Measurements from ENCODE around the gene SAP25. TPM values are rescaled to one million over a fixed set of nuclear protein-coding genes. Genes with fewer than 3 reads are reported as not detected.

Gene SAP25
- 2.9 TPM for total RNA-seq

DNA sequence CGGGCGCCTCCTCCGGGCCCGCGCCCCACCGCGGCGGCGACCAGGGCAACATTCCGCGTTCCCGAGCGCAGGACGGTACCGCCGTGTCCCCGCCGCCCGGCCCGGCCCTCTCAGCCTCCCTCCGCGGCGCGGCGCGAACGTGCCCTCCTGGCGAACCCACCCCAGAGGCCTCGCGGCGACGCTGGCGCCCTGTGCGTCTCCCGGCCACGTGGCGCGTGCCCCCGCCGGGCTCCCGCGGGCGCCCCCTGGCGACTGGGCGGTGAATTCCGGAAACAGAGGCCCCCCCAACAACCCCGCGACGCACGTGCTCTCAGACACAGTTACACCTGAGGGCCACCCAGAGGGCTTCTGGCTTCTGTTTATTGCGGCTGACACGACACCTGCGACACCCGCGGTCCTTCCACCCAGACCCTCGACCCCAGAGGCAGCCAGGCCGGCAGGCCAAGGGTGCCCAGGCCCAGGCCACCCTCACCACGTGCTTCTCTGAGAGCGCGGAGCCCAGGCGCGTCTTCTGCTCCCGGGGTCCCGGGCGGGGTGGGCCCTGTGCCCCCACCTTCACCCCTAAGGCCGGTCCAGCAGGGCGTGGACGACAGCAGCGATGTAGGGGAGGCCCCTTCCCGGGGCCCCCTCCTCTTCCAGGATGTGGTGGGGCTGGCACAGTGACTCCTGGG, at the start of gene SAP25:
SAP25 (minus strand) TSS at position 210 of the 671 bp plus-strand sequence; CDS start at position 52, 158 bp downstream.
- Histone ChIP-seq H3K4me1 (peaks cover 18% of the 10 kb centered on the region), H3K27ac (no peak within 1 kb of the TSS), H3K36me3 (peaks cover 0 to 42% of the 10 kb centered on the region in 2 donors), H3K27me3 (no peaks in the 10 kb centered on the region), H3K4me3 (no peak within 1 kb of the TSS), H3K9me3 (no peaks in the 10 kb centered on the region)
- intact Hi-C loops (cut with DNase I) = no loop called here
- TF ChIP-seq POLR2AphosphoS5 (IDR thresholded peaks at IDR 0.05; ENCODE audit: insufficient read depth in 1 of 2, low read depth in 1 of 2) = no peak
- TF ChIP-seq, protein P1, sequence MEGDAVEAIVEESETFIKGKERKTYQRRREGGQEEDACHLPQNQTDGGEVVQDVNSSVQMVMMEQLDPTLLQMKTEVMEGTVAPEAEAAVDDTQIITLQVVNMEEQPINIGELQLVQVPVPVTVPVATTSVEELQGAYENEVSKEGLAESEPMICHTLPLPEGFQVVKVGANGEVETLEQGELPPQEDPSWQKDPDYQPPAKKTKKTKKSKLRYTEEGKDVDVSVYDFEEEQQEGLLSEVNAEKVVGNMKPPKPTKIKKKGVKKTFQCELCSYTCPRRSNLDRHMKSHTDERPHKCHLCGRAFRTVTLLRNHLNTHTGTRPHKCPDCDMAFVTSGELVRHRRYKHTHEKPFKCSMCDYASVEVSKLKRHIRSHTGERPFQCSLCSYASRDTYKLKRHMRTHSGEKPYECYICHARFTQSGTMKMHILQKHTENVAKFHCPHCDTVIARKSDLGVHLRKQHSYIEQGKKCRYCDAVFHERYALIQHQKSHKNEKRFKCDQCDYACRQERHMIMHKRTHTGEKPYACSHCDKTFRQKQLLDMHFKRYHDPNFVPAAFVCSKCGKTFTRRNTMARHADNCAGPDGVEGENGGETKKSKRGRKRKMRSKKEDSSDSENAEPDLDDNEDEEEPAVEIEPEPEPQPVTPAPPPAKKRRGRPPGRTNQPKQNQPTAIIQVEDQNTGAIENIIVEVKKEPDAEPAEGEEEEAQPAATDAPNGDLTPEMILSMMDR (IDR thresholded peaks at IDR 0.05) = no peak
- TF ChIP-seq POLR2A (IDR thresholded peaks at IDR 0.05) = no peak
- DNase-seq (ENCODE audit: extremely low spot score in 2 of 2) = no peak

DNA sequence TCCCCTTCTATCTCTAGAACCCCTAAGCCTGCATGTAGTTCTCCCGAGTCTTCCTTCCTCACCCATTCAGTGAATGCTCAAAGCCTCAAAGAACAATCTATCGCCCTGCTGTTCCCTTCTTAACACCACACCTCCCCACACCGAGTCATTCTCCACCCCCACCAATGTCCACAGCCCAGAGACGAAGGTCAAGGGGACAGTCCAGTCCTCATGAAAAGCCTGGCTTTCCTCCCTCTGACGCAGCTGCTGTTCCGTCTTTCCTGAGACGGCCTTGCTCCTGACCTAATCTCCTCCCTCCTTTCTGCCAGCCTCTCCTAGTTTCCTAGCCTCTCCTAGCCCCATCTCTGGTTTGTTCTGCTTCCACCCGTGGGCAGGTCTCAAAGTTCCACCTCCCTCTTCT, 47.9 kb upstream of the SAP25 start:
- H3K9me3 ChIP-seq = no peaks in the 10 kb centered on the region
- peaks cover 0 to 5% of the 10 kb centered on the region in 2 donors for H3K36me3 ChIP-seq
- H3K4me1 ChIP-seq = peaks cover 8% of the 10 kb centered on the region
- H3K27ac ChIP-seq = no peak overlapping the region
- TF ChIP-seq, protein P1 (IDR thresholded peaks at IDR 0.05) = no peak
- TF ChIP-seq POLR2AphosphoS5 (IDR thresholded peaks at IDR 0.05; ENCODE audit: insufficient read depth in 1 of 2, low read depth in 1 of 2) (no peak), POLR2A (IDR thresholded peaks at IDR 0.05) (no peak)
- DNase-seq (ENCODE audit: extremely low spot score in 2 of 2) = no peak
- no peak overlapping the region for H3K4me3 ChIP-seq
- intact Hi-C loops (cut with DNase I) = no loop called here
- no peaks in the 10 kb centered on the region for H3K27me3 ChIP-seq

DNA sequence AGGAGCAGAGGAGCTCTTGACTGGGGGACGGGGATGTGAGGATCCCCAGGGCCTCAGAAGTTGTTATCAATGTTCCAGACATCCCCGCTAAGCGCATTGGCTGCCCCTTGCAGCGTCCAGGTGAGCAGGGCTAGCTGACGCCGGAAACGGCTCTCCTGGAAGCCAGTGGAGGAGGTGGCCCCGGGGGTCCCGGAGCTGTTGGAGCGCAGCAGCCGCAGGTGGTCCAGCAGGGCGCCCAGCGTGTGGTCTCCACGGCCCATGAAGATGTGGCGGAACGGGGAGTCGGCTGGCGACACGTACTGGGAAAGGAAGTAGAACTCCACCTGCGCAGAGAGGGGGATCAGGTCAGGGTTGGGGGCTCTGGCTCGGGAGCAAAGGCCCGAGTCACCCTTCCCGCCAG, 47.1 kb upstream of the SAP25 start:
- H3K27me3 ChIP-seq = no peaks in the 10 kb centered on the region
- H3K9me3 ChIP-seq = no peaks in the 10 kb centered on the region
- peaks cover under 1% of the 10 kb centered on the region for H3K4me1 ChIP-seq
- peaks cover 0 to 5% of the 10 kb centered on the region in 2 donors for H3K36me3 ChIP-seq
- no peak for DNase-seq (ENCODE audit: extremely low spot score in 2 of 2)
- TF ChIP-seq POLR2AphosphoS5 (IDR thresholded peaks at IDR 0.05; ENCODE audit: insufficient read depth in 1 of 2, low read depth in 1 of 2) (no peak), POLR2A (IDR thresholded peaks at IDR 0.05) (no peak)
- TF ChIP-seq, protein P1 (IDR thresholded peaks at IDR 0.05) = no peak
- H3K27ac ChIP-seq = no peak overlapping the region
- intact Hi-C loops (cut with DNase I) = no loop called here
- H3K4me3 ChIP-seq = no peak overlapping the region

DNA sequence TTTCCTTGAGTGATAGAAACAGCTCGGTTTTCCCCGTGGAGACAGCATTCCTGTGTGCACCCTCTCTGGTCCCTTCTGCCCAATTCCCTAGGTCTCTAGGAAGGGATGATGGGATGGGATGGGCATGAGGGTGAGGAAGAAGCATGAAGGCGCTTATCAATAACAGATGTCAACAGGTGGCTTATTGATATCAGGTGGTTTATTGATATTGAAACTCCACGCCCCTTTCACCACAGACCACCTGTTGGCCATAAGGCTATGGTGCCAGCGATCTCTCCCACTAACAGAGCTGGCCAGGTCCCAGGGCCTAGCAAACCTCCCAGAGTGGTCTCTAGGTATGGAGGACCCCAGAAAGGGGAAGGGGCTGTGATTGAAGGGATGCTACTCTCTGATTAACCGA, 46.5 kb upstream of the SAP25 start:
- H3K27ac ChIP-seq = no peak overlapping the region
- no peak for DNase-seq (ENCODE audit: extremely low spot score in 2 of 2)
- no peaks in the 10 kb centered on the region for H3K27me3 ChIP-seq
- no peaks in the 10 kb centered on the region for H3K4me1 ChIP-seq
- intact Hi-C loops (cut with DNase I) = no loop called here
- no peaks in the 10 kb centered on the region for H3K9me3 ChIP-seq
- H3K36me3 ChIP-seq = peaks cover 0 to 11% of the 10 kb centered on the region in 2 donors
- TF ChIP-seq POLR2A (IDR thresholded peaks at IDR 0.05) = no peak
- TF ChIP-seq POLR2AphosphoS5 (IDR thresholded peaks at IDR 0.05; ENCODE audit: insufficient read depth in 1 of 2, low read depth in 1 of 2) = no peak
- TF ChIP-seq, protein P1 (IDR thresholded peaks at IDR 0.05) = no peak
- no peak overlapping the region for H3K4me3 ChIP-seq

DNA sequence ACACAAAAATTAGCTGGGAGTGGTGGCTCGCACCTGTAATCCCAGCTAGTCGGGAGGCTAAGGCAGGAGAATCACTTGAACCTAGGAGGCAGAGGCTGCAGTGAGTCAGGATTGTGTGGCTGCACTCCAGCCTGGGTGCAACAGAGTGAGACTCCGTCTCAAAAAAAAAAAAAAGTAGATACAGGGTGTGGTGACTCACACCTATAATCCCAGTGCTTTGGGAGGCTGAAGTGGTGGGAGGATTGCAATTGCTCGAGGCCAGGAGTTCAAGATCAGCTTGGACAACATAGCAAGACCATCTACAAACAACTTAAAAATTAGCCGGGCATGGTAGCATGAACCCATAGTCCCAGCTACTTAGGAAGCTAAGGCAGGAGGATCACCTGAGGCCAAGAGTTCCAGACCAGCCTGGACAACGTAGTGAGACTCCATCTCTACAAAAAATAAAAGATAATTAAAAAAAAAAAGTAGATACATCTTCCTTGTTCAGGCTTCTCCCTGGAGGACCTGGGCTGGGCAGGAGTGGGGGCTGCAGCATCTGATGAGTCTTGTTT, 40.7 kb upstream of the SAP25 start:
- peaks cover 12% of the 10 kb centered on the region for H3K4me1 ChIP-seq
- intact Hi-C loops (cut with DNase I) = no loop called here
- H3K27ac ChIP-seq = no peak overlapping the region
- no peaks in the 10 kb centered on the region for H3K27me3 ChIP-seq
- DNase-seq (ENCODE audit: extremely low spot score in 2 of 2) = no peak
- peaks cover 0 to 6% of the 10 kb centered on the region in 2 donors for H3K36me3 ChIP-seq
- TF ChIP-seq POLR2A (IDR thresholded peaks at IDR 0.05) (no peak), POLR2AphosphoS5 (IDR thresholded peaks at IDR 0.05; ENCODE audit: insufficient read depth in 1 of 2, low read depth in 1 of 2) (no peak)
- TF ChIP-seq, protein P1 (IDR thresholded peaks at IDR 0.05) = no peak
- no peak overlapping the region for H3K4me3 ChIP-seq
- no peaks in the 10 kb centered on the region for H3K9me3 ChIP-seq
